HepG2 (cell line): Measurements from ENCODE around the gene FRMD4A. TPM values are rescaled to one million over a fixed set of nuclear protein-coding genes. Genes with fewer than 3 reads are reported as not detected.

Experiments used
- ATAC-seq: fragments of 200-7000 bp; cut with Tn5 transposase; 3 replicates; pipeline ENCODE4 v1.9.1; 2020; ENCODE audit warnings: mild to moderate bottlenecking, moderate library complexity
- BruUV-seq: library from RNA; stranded (reverse); fragments of 400-500 nt; replicated peaks from 2 replicates; lab custom pipeline; 2021; lab: Mats Ljungman, UMichigan
- CTCF ChIA-PET: fragments of 300-600 bp; formaldehyde crosslinking; extraction: SDS; loops from one replicate; lab custom pipeline; 2021; ENCODE audit warnings: low total read pairs, inconsistent platforms, low intra/inter-chr PET ratio; lab: Yijun Ruan, JAX
- POLR2A ChIA-PET: fragments of 350-600 bp; sonication (Branson Sonifier 250); formaldehyde crosslinking; loops from one replicate; lab custom pipeline; 2020; ENCODE audit warnings: antibody characterized with exemption, inconsistent platforms; lab: Yijun Ruan, JAX
- DNase-seq: peaks from one replicate; pipeline ENCODE4 v3.0.0-alpha.2; 2015; ENCODE audit warnings: low spot score
- FAIRE-seq: peaks from 3 replicates; lab custom pipeline; 2011; peaks lifted over from hg19 to GRCh38; lab: Jason Lieb, UNC
- H2AFZ ChIP-seq: one replicate; pipeline ENCODE4 v1.6.1; 2011; ENCODE audit warnings: low read length, inconsistent platforms
- H3K27ac ChIP-seq: fragments of 300-600 bp; 3 replicates; pipeline ENCODE4 v1.8.0; 2011; ENCODE audit warnings: mixed run types, mild to moderate bottlenecking, mixed read lengths, low read length, inconsistent platforms; ENCODE audit not compliant: insufficient read depth; ENCODE audit errors: extremely low read length
- H3K27me3 ChIP-seq, 2 experiments: fragments of 200-600 bp in 1 of 2; 2 replicates in 1 of 2; 3 replicates in 1 of 2; pipeline versions ENCODE4 v1.6.0 to v1.8.0; 2011; ENCODE audit warnings: low read length in 2 of 2, mild to moderate bottlenecking in 2 of 2, moderate library complexity in 2 of 2, inconsistent platforms in 1 of 2; ENCODE audit not compliant: insufficient read depth in 2 of 2, control insufficient read depth in 1 of 2
- H3K36me3 ChIP-seq, 2 experiments: fragments of 200-600 bp in 1 of 2; replicated peaks in 1 of 2; 2 replicates in 1 of 2; 3 replicates in 1 of 2; pipeline versions ENCODE4 v1.5.1 to v1.8.0; 2011; ENCODE audit warnings: low read length in 2 of 2, inconsistent platforms in 1 of 2; ENCODE audit not compliant: insufficient read depth in 2 of 2, control insufficient read depth in 1 of 2
- H3K4me1 ChIP-seq: 2 replicates; pipeline ENCODE4 v1.5.1; 2012; ENCODE audit warnings: low read length, inconsistent platforms; ENCODE audit not compliant: insufficient read depth
- H3K4me2 ChIP-seq: 2 replicates; pipeline ENCODE4 v1.6.0; 2011; ENCODE audit warnings: low read depth, low read length, inconsistent platforms
- H3K4me3 ChIP-seq, 3 experiments: fragments of 200-600 bp in 1 of 3; sonication (generic), shearing (Covaris generic) in 1 of 3; replicated peaks in 1 of 3; 2 replicates each; pipeline ENCODE4 v1.5.1; 2011 to 2016; ENCODE audit warnings: low read length in 3 of 3, inconsistent platforms in 2 of 3, low read depth in 2 of 3, mild to moderate bottlenecking in 2 of 3, control low read depth in 1 of 3, mixed read lengths in 1 of 3; ENCODE audit not compliant: insufficient read depth in 1 of 3
- H3K79me2 ChIP-seq: one replicate; pipeline ENCODE4 v1.6.1; 2011; ENCODE audit warnings: low read length, inconsistent platforms; ENCODE audit not compliant: insufficient read depth
- H3K9ac ChIP-seq: 2 replicates; pipeline ENCODE4 v1.6.0; 2011; ENCODE audit warnings: mild to moderate bottlenecking, low read depth, low read length, inconsistent platforms; ENCODE audit not compliant: insufficient read depth
- H3K9me3 ChIP-seq: 2 replicates; pipeline ENCODE4 v1.5.1; 2012; ENCODE audit warnings: mild to moderate bottlenecking, low read length
- H4K20me1 ChIP-seq: 2 replicates; pipeline ENCODE4 v1.6.0; 2011; ENCODE audit warnings: inconsistent platforms, mild to moderate bottlenecking, low read length, moderate library complexity; ENCODE audit not compliant: insufficient read depth
- CTCF ChIP-seq: sonication (generic); formaldehyde crosslinking; IDR thresholded peaks from 2 replicates; pipeline ENCODE4 v1.5.0; 2020; ENCODE audit warnings: mild to moderate bottlenecking, missing genetic modification reagents, moderate library complexity
- KLF12 ChIP-seq: sonication (generic); formaldehyde crosslinking; IDR thresholded peaks from 2 replicates; pipeline ENCODE4 v1.4.0; 2020; ENCODE audit warnings: missing genetic modification reagents, borderline replicate concordance
- KLF15 ChIP-seq: sonication (generic); formaldehyde crosslinking; IDR thresholded peaks from 2 replicates; pipeline ENCODE4 v1.8.1; 2023; ENCODE audit warnings: borderline replicate concordance, mild to moderate bottlenecking, inconsistent platforms, missing genetic modification reagents, mixed read lengths
- MLXIP ChIP-seq: sonication (generic); formaldehyde crosslinking; IDR thresholded peaks from 2 replicates; pipeline ENCODE4 v1.9.0; 2021; ENCODE audit warnings: missing genetic modification reagents, borderline replicate concordance
- MTF2 ChIP-seq: sonication (generic); formaldehyde crosslinking; IDR thresholded peaks from 2 replicates; pipeline ENCODE4 v1.5.0; 2020; ENCODE audit warnings: missing genetic modification reagents, borderline replicate concordance
- NBN ChIP-seq: fragments of 450-650 bp; conservative IDR thresholded peaks from 2 replicates; pipeline ENCODE4 v1.6.1; 2017
- POLR2A ChIP-seq, 2 experiments: IDR thresholded peaks; 2 replicates each; pipeline ENCODE4 v1.6.1; 2011; ENCODE audit warnings: low read depth in 2 of 2, low read length in 2 of 2, mild to moderate bottlenecking in 1 of 2, moderate library complexity in 1 of 2; ENCODE audit not compliant: insufficient read depth in 1 of 2
- STAG1 ChIP-seq: sonication (generic); formaldehyde crosslinking; IDR thresholded peaks from 2 replicates; pipeline ENCODE4 v1.4.0; 2020; ENCODE audit warnings: missing genetic modification reagents
- THAP11 ChIP-seq: IDR thresholded peaks from 2 replicates; pipeline ENCODE4 v1.6.1; 2016; ENCODE audit warnings: missing biosample characterization, missing genetic modification reagents
- ZFAT ChIP-seq: sonication (generic); formaldehyde crosslinking; conservative IDR thresholded peaks from 2 replicates; pipeline ENCODE4 v1.8.1; 2023; ENCODE audit warnings: missing genetic modification reagents, inconsistent platforms
- ZFP1 ChIP-seq: IDR thresholded peaks from 2 replicates; pipeline ENCODE4 v1.6.1; 2016
- ZFP36 ChIP-seq: fragments of 150-350 bp; IDR thresholded peaks from 2 replicates; pipeline ENCODE4 v1.6.1; 2018; ENCODE audit warnings: borderline replicate concordance, low read length, low read depth; ENCODE audit not compliant: partially characterized antibody
- ZNF850 ChIP-seq: sonication (generic); formaldehyde crosslinking; conservative IDR thresholded peaks from 2 replicates; pipeline ENCODE4 v1.9.0; 2021; ENCODE audit warnings: mild to moderate bottlenecking, missing genetic modification reagents
- WGBS: methylation state at CpG from one replicate; pipeline ENCODE4 v1.1.6; 2017; ENCODE audit warnings: low lambda C conversion rate; 5-methylcytosine and 5-hydroxymethylcytosine counted together
- in situ Hi-C: cut with HindIII; loops from 2 replicates; pipeline ENCODE4 v1.10.0; 2017; ENCODE audit warnings: low pct_unique_long_range_greater_than_20kb; ENCODE audit not compliant: extremely low pct_ligation_motif_present
- intact Hi-C: fragments of 100-400 bp; cut with micrococcal nuclease; formaldehyde crosslinking; loops from one replicate; pipeline ENCODE4 v1.10.0; 2022; ENCODE audit not compliant: unreplicated experiment
- polyA plus RNA-seq, 8 experiments: library from polyadenylated mRNA; depleted of rRNA in 3 of 8; stranded (reverse) in 7 of 8; unstranded in 1 of 8; fragments of >200 nt; fragmentation: Illumina TruSeq in 4 of 8; extraction: Trizol in 4 of 8; gene quantifications; 2 replicates each; pipeline versions ENCODE4 v1.2.1 to v1.2.3, GENCODE V29; 2011 to 2016; ENCODE audit warnings: low read depth in 4 of 8, missing spikeins in 1 of 8, mixed read lengths in 1 of 8; ENCODE audit not compliant: insufficient read depth in 1 of 8
- total RNA-seq, 5 experiments: library from RNA; depleted of rRNA; stranded (reverse); fragments of >200 nt; fragmentation: Illumina TruSeq; extraction: Trizol; gene quantifications; 2 replicates each; pipeline ENCODE4 v1.2.3, GENCODE V29; 2016; ENCODE audit warnings: low read depth in 1 of 5
- TF ChIP-seq, protein P1 (sequence below): sonication (generic); formaldehyde crosslinking; IDR thresholded peaks from 2 replicates; pipeline ENCODE4 v1.4.0; 2020; ENCODE audit warnings: mild to moderate bottlenecking, missing genetic modification reagents, borderline replicate concordance

FRMD4A gene
- total and polyA plus RNA-seq, 2 of the 13 experiments (the other 11 are each of a cell fraction or from before 2014, with no cell fraction given) = 0.09 to 0.26 TPM

- in situ Hi-C loops = no loop called here
- H3K4me1 ChIP-seq = no peaks in the 10 kb centered on the region
- no peak overlapping the region for H3K4me2 ChIP-seq
- no peaks in the 10 kb centered on the region for H3K27me3 ChIP-seq
- BruUV-seq = no TSS peak
- no peak overlapping the region for H3K27ac ChIP-seq
- no peaks in the 10 kb centered on the region for H3K9me3 ChIP-seq
- H3K4me3 ChIP-seq = no peak overlapping the region
- no peaks in the 10 kb centered on the region for H3K79me2 ChIP-seq
- intact Hi-C loops = loop anchor here (1.0 kb wide), 1 partner anchor 165 kb away; no protein-coding TSS in a partner anchor
- CTCF ChIA-PET = no interaction called here
- WGBS = 92% methylated on average over 5 of the region's 5 CpGs
- H2AFZ ChIP-seq = no peak overlapping the region
- H3K9ac ChIP-seq = no peak overlapping the region
- no peak for ATAC-seq
- H4K20me1 ChIP-seq = no peaks in the 10 kb centered on the region
- H3K36me3 ChIP-seq = peaks cover 7 to 32% of the 10 kb centered on the region in 2 experiments; a peak in 4 of 5 replicates
- POLR2A ChIA-PET = no interaction called here
- DNase-seq = no peak
- peak; percentile 43 for FAIRE-seq
- TF ChIP-seq KLF15 (CRISPR knock-in tag) = no peak
- TF ChIP-seq ZFP36 = no peak
- no peak for TF ChIP-seq THAP11 (CRISPR knock-in tag)
- no peak for TF ChIP-seq POLR2A (IDR thresholded peaks at IDR 0.05; ENCODE audit: insufficient read depth in 1 of 2, low read depth in 2 of 2, low read length in 2 of 2)
- TF ChIP-seq ZFAT (CRISPR knock-in tag) = no peak
- no peak for TF ChIP-seq NBN
- TF ChIP-seq ZNF850 (CRISPR knock-in tag) = no peak
- TF ChIP-seq STAG1 (CRISPR knock-in tag) = peak; percentile 66
- TF ChIP-seq KLF12 (CRISPR knock-in tag) = no peak
- no peak for TF ChIP-seq MTF2 (CRISPR knock-in tag)
- no peak for TF ChIP-seq MLXIP
- TF ChIP-seq ZFP1 (CRISPR knock-in tag) = no peak
- TF ChIP-seq, protein P1, sequence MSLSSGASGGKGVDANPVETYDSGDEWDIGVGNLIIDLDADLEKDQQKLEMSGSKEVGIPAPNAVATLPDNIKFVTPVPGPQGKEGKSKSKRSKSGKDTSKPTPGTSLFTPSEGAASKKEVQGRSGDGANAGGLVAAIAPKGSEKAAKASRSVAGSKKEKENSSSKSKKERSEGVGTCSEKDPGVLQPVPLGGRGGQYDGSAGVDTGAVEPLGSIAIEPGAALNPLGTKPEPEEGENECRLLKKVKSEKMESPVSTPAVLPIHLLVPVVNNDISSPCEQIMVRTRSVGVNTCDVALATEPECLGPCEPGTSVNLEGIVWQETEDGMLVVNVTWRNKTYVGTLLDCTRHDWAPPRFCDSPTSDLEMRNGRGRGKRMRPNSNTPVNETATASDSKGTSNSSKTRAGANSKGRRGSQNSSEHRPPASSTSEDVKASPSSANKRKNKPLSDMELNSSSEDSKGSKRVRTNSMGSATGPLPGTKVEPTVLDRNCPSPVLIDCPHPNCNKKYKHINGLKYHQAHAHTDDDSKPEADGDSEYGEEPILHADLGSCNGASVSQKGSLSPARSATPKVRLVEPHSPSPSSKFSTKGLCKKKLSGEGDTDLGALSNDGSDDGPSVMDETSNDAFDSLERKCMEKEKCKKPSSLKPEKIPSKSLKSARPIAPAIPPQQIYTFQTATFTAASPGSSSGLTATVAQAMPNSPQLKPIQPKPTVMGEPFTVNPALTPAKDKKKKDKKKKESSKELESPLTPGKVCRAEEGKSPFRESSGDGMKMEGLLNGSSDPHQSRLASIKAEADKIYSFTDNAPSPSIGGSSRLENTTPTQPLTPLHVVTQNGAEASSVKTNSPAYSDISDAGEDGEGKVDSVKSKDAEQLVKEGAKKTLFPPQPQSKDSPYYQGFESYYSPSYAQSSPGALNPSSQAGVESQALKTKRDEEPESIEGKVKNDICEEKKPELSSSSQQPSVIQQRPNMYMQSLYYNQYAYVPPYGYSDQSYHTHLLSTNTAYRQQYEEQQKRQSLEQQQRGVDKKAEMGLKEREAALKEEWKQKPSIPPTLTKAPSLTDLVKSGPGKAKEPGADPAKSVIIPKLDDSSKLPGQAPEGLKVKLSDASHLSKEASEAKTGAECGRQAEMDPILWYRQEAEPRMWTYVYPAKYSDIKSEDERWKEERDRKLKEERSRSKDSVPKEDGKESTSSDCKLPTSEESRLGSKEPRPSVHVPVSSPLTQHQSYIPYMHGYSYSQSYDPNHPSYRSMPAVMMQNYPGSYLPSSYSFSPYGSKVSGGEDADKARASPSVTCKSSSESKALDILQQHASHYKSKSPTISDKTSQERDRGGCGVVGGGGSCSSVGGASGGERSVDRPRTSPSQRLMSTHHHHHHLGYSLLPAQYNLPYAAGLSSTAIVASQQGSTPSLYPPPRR = no peak
- TF ChIP-seq CTCF (CRISPR knock-in tag) = 0 out of 2 replicates have a peak, but pooled peaks have one; percentile 24
Measured at GRCh38 chr10:13613519-13613918, 717.2 kb downstream of the FRMD4A start.
